WTC11 (cell line): ENCODE measurements around the gene ADGRG7. TPM values are rescaled to one million over a fixed set of nuclear protein-coding genes. Genes with fewer than 3 reads are reported as not detected.

Source experiments
- ATAC-seq: fragments of 200-7000 bp; cut with Tn5 transposase; 2 replicates; pipeline ENCODE4 v1.10.0; 2021; ENCODE audit warnings: mild to moderate bottlenecking, moderate library complexity
- CTCF ChIA-PET: fragments of 300-600 bp; sonication (Branson Sonifier 250); formaldehyde crosslinking; loops from one replicate; lab custom pipeline; 2021; ENCODE audit warnings: antibody characterized with exemption; lab: Charles Lee
- POLR2A ChIA-PET: fragments of 350-600 bp; sonication (Branson Sonifier 250); formaldehyde crosslinking; loops from one replicate; lab custom pipeline; 2021; ENCODE audit warnings: antibody characterized with exemption; lab: Charles Lee
- DNase-seq: peaks from one replicate; pipeline ENCODE4 v3.0.0; 2021; ENCODE audit warnings: low spot score
- H3K27ac Mint-ChIP-seq: 2 replicates; pipeline ENCODE4 v1.8.0; 2021; ENCODE audit warnings: mixed read lengths
- H3K27me3 Mint-ChIP-seq: 2 replicates; pipeline ENCODE4 v1.8.0; 2021; ENCODE audit warnings: low read depth, mild to moderate bottlenecking, moderate library complexity, mixed read lengths
- H3K36me3 Mint-ChIP-seq: 2 replicates; pipeline ENCODE4 v1.8.0; 2021; ENCODE audit warnings: mixed read lengths
- H3K4me1 Mint-ChIP-seq: 2 replicates; pipeline ENCODE4 v1.8.0; 2022; ENCODE audit warnings: mixed read lengths
- H3K4me3 Mint-ChIP-seq: 2 replicates; pipeline ENCODE4 v1.8.0; 2021; ENCODE audit warnings: mild to moderate bottlenecking, moderate library complexity, mixed read lengths
- H3K9me3 Mint-ChIP-seq: 2 replicates; pipeline ENCODE4 v1.8.0; 2021; ENCODE audit warnings: mixed read lengths
- CBFB ChIP-seq: sonication (generic); formaldehyde crosslinking; IDR thresholded peaks from 2 replicates; pipeline ENCODE4 v1.8.1; 2022; ENCODE audit warnings: mild to moderate bottlenecking, low read depth, missing genetic modification reagents
- E2F1 ChIP-seq: sonication (generic); formaldehyde crosslinking; IDR thresholded peaks from 2 replicates; pipeline ENCODE4 v1.8.0; 2022; ENCODE audit warnings: mild to moderate bottlenecking, missing genetic modification reagents
- FOXK1 ChIP-seq: sonication (generic); formaldehyde crosslinking; IDR thresholded peaks from 2 replicates; pipeline ENCODE4 v1.8.0; 2022; ENCODE audit warnings: mild to moderate bottlenecking, moderate library complexity, missing genetic modification reagents
- GRHL2 ChIP-seq: fragments of 250-450 bp; sonication (Bioruptor Pico); IDR thresholded peaks from 2 replicates; pipeline ENCODE4 v1.8.0; 2022; ENCODE audit warnings: mild to moderate bottlenecking, moderate library complexity; ENCODE audit not compliant: insufficient replicate concordance, severe bottlenecking
- HMGA2 ChIP-seq: fragments of 250-450 bp; sonication (Bioruptor Pico); IDR thresholded peaks from 2 replicates; pipeline ENCODE4 v1.4.0; 2021; ENCODE audit warnings: mild to moderate bottlenecking, moderate library complexity
- KAT7 ChIP-seq: sonication (generic); formaldehyde crosslinking; IDR thresholded peaks from 2 replicates; pipeline ENCODE4 v1.8.1; 2023; ENCODE audit warnings: missing genetic modification reagents, mild to moderate bottlenecking, borderline replicate concordance
- MLX ChIP-seq: sonication (generic); formaldehyde crosslinking; IDR thresholded peaks from 2 replicates; pipeline ENCODE4 v1.8.1; 2023; ENCODE audit warnings: mild to moderate bottlenecking, missing genetic modification reagents, moderate library complexity
- NFE2L1 ChIP-seq: sonication (generic); formaldehyde crosslinking; IDR thresholded peaks from 2 replicates; pipeline ENCODE4 v1.8.1; 2023; ENCODE audit warnings: missing genetic modification reagents
- SOX15 ChIP-seq: fragments of 250-450 bp; sonication (Bioruptor Pico); IDR thresholded peaks from 2 replicates; pipeline ENCODE4 v1.9.0; 2021; ENCODE audit warnings: mild to moderate bottlenecking
- TP53 ChIP-seq: sonication (generic); formaldehyde crosslinking; IDR thresholded peaks from 2 replicates; pipeline ENCODE4 v1.8.1; 2023; ENCODE audit warnings: mild to moderate bottlenecking, missing genetic modification reagents
- ZNF219 ChIP-seq: sonication (generic); formaldehyde crosslinking; IDR thresholded peaks from 2 replicates; pipeline ENCODE4 v1.8.0; 2023; ENCODE audit warnings: missing genetic modification reagents, mild to moderate bottlenecking, borderline replicate concordance
- total RNA-seq: library from RNA; stranded (reverse); gene quantifications from 3 replicates; pipeline ENCODE4 v1.2.3, GENCODE V29; 2021
- TF ChIP-seq, protein P1 (sequence below): fragments of 250-450 bp; sonication (Bioruptor Pico); IDR thresholded peaks from 2 replicates; pipeline ENCODE4 v1.9.0; 2021; ENCODE audit warnings: mild to moderate bottlenecking, borderline replicate concordance
- TF ChIP-seq, protein P2 (sequence below): sonication (generic); formaldehyde crosslinking; IDR thresholded peaks from 2 replicates; pipeline ENCODE4 v1.8.0; 2022; ENCODE audit warnings: mild to moderate bottlenecking, missing genetic modification reagents
- TF ChIP-seq, protein P3 (sequence below): fragments of 250-450 bp; sonication (Bioruptor Pico); IDR thresholded peaks from 2 replicates; pipeline ENCODE4 v1.9.0; 2021; ENCODE audit warnings: mild to moderate bottlenecking
- TF ChIP-seq, protein P4 (sequence below): sonication (generic); formaldehyde crosslinking; IDR thresholded peaks from 2 replicates; pipeline ENCODE4 v1.8.0; 2022; ENCODE audit warnings: mild to moderate bottlenecking, missing genetic modification reagents
- TF ChIP-seq, protein P5 (sequence below): fragments of 250-450 bp; sonication (Bioruptor Pico); IDR thresholded peaks from 2 replicates; pipeline ENCODE4 v1.8.0; 2021; ENCODE audit warnings: mild to moderate bottlenecking
- TF ChIP-seq, protein P6 (sequence below): sonication (generic); formaldehyde crosslinking; IDR thresholded peaks from 2 replicates; pipeline ENCODE4 v1.8.1; 2022; ENCODE audit warnings: mild to moderate bottlenecking, missing genetic modification reagents, moderate library complexity, borderline replicate concordance

The ADGRG7 gene
- total RNA-seq, 1 experiment from 2014 or later, result not detected

GRCh38 chr3:100637197-100637631 is 27.8 kb downstream of the ADGRG7 start:
- POLR2A ChIA-PET, result no interaction called here
- ATAC-seq, result no peak
- DNase-seq, result no peak
- TF ChIP-seq, protein P1, sequence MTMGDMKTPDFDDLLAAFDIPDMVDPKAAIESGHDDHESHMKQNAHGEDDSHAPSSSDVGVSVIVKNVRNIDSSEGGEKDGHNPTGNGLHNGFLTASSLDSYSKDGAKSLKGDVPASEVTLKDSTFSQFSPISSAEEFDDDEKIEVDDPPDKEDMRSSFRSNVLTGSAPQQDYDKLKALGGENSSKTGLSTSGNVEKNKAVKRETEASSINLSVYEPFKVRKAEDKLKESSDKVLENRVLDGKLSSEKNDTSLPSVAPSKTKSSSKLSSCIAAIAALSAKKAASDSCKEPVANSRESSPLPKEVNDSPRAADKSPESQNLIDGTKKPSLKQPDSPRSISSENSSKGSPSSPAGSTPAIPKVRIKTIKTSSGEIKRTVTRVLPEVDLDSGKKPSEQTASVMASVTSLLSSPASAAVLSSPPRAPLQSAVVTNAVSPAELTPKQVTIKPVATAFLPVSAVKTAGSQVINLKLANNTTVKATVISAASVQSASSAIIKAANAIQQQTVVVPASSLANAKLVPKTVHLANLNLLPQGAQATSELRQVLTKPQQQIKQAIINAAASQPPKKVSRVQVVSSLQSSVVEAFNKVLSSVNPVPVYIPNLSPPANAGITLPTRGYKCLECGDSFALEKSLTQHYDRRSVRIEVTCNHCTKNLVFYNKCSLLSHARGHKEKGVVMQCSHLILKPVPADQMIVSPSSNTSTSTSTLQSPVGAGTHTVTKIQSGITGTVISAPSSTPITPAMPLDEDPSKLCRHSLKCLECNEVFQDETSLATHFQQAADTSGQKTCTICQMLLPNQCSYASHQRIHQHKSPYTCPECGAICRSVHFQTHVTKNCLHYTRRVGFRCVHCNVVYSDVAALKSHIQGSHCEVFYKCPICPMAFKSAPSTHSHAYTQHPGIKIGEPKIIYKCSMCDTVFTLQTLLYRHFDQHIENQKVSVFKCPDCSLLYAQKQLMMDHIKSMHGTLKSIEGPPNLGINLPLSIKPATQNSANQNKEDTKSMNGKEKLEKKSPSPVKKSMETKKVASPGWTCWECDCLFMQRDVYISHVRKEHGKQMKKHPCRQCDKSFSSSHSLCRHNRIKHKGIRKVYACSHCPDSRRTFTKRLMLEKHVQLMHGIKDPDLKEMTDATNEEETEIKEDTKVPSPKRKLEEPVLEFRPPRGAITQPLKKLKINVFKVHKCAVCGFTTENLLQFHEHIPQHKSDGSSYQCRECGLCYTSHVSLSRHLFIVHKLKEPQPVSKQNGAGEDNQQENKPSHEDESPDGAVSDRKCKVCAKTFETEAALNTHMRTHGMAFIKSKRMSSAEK (CRISPR knock-in tag), result no peak
- TF ChIP-seq CBFB (no peak), E2F1 (CRISPR knock-in tag) (no peak), GRHL2 (no peak), NFE2L1 (CRISPR knock-in tag) (no peak), HMGA2 (CRISPR knock-in tag) (no peak), MLX (CRISPR knock-in tag) (no peak), KAT7 (CRISPR knock-in tag) (no peak), SOX15 (CRISPR knock-in tag) (no peak), FOXK1 (CRISPR knock-in tag) (no peak)
- TF ChIP-seq, protein P2, sequence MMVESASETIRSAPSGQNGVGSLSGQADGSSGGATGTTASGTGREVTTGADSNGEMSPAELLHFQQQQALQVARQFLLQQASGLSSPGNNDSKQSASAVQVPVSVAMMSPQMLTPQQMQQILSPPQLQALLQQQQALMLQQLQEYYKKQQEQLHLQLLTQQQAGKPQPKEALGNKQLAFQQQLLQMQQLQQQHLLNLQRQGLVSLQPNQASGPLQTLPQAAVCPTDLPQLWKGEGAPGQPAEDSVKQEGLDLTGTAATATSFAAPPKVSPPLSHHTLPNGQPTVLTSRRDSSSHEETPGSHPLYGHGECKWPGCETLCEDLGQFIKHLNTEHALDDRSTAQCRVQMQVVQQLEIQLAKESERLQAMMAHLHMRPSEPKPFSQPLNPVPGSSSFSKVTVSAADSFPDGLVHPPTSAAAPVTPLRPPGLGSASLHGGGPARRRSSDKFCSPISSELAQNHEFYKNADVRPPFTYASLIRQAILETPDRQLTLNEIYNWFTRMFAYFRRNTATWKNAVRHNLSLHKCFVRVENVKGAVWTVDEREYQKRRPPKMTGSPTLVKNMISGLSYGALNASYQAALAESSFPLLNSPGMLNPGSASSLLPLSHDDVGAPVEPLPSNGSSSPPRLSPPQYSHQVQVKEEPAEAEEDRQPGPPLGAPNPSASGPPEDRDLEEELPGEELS (CRISPR knock-in tag), result no peak
- TF ChIP-seq, protein P3, sequence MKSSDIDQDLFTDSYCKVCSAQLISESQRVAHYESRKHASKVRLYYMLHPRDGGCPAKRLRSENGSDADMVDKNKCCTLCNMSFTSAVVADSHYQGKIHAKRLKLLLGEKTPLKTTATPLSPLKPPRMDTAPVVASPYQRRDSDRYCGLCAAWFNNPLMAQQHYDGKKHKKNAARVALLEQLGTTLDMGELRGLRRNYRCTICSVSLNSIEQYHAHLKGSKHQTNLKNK, result no peak
- TF ChIP-seq, protein P4, sequence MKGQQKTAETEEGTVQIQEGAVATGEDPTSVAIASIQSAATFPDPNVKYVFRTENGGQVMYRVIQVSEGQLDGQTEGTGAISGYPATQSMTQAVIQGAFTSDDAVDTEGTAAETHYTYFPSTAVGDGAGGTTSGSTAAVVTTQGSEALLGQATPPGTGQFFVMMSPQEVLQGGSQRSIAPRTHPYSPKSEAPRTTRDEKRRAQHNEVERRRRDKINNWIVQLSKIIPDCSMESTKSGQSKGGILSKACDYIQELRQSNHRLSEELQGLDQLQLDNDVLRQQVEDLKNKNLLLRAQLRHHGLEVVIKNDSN (CRISPR knock-in tag), result no peak
- TF ChIP-seq, all 79 proteins: peak for 0
- no peak overlapping the region for H3K4me3 Mint-ChIP-seq
- no peak overlapping the region for H3K27ac Mint-ChIP-seq
- H3K27me3 Mint-ChIP-seq, result no peaks in the 10 kb centered on the region
- no peaks in the 10 kb centered on the region for H3K4me1 Mint-ChIP-seq
- CTCF ChIA-PET, result no interaction called here
- no peaks in the 10 kb centered on the region for H3K9me3 Mint-ChIP-seq
- no peaks in the 10 kb centered on the region for H3K36me3 Mint-ChIP-seq

DNA sequence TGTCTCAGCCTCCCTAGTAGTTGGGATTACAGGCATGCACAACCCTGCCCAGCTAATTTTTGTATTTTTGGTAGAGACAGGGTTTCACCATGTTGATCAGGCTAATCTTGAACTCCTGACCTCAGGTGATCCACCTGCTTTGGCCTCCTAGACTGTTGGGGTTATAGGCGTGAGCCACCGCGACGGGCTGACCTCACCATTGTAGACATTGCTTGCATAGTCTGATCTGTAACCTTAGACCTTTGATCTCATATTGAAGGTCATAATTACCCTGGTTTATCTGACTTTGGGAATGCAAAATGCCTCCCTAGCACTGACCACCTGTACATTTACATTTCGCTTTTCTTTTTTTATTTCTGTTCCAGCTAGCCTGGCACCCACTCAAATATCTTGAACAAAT is 31.2 kb downstream of the ADGRG7 start:
- DNase-seq (no peak), ATAC-seq (no peak)
- no peaks in the 10 kb centered on the region for H3K36me3 Mint-ChIP-seq
- TF ChIP-seq, protein P5, sequence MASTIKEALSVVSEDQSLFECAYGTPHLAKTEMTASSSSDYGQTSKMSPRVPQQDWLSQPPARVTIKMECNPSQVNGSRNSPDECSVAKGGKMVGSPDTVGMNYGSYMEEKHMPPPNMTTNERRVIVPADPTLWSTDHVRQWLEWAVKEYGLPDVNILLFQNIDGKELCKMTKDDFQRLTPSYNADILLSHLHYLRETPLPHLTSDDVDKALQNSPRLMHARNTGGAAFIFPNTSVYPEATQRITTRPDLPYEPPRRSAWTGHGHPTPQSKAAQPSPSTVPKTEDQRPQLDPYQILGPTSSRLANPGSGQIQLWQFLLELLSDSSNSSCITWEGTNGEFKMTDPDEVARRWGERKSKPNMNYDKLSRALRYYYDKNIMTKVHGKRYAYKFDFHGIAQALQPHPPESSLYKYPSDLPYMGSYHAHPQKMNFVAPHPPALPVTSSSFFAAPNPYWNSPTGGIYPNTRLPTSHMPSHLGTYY (CRISPR knock-in tag), result no peak
- TF ChIP-seq ZNF219, result no peak
- no peak for TF ChIP-seq TP53 (CRISPR knock-in tag)
- TF ChIP-seq, protein P6, sequence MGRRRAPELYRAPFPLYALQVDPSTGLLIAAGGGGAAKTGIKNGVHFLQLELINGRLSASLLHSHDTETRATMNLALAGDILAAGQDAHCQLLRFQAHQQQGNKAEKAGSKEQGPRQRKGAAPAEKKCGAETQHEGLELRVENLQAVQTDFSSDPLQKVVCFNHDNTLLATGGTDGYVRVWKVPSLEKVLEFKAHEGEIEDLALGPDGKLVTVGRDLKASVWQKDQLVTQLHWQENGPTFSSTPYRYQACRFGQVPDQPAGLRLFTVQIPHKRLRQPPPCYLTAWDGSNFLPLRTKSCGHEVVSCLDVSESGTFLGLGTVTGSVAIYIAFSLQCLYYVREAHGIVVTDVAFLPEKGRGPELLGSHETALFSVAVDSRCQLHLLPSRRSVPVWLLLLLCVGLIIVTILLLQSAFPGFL (CRISPR knock-in tag), result no peak
- CTCF ChIA-PET, result interaction anchor here (0.5 kb wide), 1 partner anchor 154 kb away, joined by 3 read pairs; no protein-coding TSS in a partner anchor
- no peak overlapping the region for H3K27ac Mint-ChIP-seq
- POLR2A ChIA-PET, result no interaction called here
- H3K4me1 Mint-ChIP-seq, result no peaks in the 10 kb centered on the region
- H3K4me3 Mint-ChIP-seq, result no peak overlapping the region
- H3K27me3 Mint-ChIP-seq, result no peaks in the 10 kb centered on the region
- H3K9me3 Mint-ChIP-seq, result no peaks in the 10 kb centered on the region
